NB4 (cell line): ENCODE data around the gene POFUT2.

Source experiments
- CTCF ChIP-seq: IDR thresholded peaks from one replicate; pipeline ENCODE4 v1.5.1; 2012; ENCODE audit warnings: low read depth, low read length
- MAX ChIP-seq: IDR thresholded peaks from 2 replicates; pipeline ENCODE4 v1.6.1; 2011; ENCODE audit warnings: low read depth, low read length
- MYC ChIP-seq: IDR thresholded peaks from 2 replicates; pipeline ENCODE4 v1.6.1; 2011; ENCODE audit warnings: low read depth, low read length
- POLR2A ChIP-seq: IDR thresholded peaks from 2 replicates; pipeline ENCODE4 v1.6.1; 2011; ENCODE audit warnings: mild to moderate bottlenecking; ENCODE audit not compliant: insufficient read length; ENCODE audit errors: extremely low read depth

- no peak for TF ChIP-seq CTCF
- no peak for TF ChIP-seq MAX
- no peak for TF ChIP-seq MYC
- no peak for TF ChIP-seq POLR2A
Observed at GRCh38 chr21:45289655-45290515, 2.2 kb upstream of the POFUT2 start.
